GM12873 (cell line): Measurements from ENCODE around the gene CTBP2.

Experiments
- CTCF ChIP-seq: IDR thresholded peaks from 2 replicates; pipeline ENCODE4 v1.5.1; 2012; ENCODE audit warnings: low read depth, mild to moderate bottlenecking, moderate library complexity, low read length, control low read depth; ENCODE audit not compliant: insufficient read depth; ENCODE audit errors: missing control alignments

Gene CTBP2

GRCh38 chr10:125095776-125096175 lies 64.6 kb downstream of the CTBP2 start:
- TF ChIP-seq CTCF = no peak

GRCh38 chr10:125095228-125095627 lies 65.1 kb downstream of the CTBP2 start:
- no peak for TF ChIP-seq CTCF

- no peak for TF ChIP-seq CTCF
Measured at GRCh38 chr10:125094806-125095205, 65.6 kb downstream of the CTBP2 start.

GRCh38 chr10:125093974-125094705 lies 66.2 kb downstream of the CTBP2 start:
- TF ChIP-seq CTCF = no peak

- TF ChIP-seq CTCF = no peak
Measured at GRCh38 chr10:125093199-125093973, 67.0 kb downstream of the CTBP2 start.

- no peak for TF ChIP-seq CTCF
Measured at GRCh38 chr10:125092564-125093031, 67.8 kb downstream of the CTBP2 start.

GRCh38 chr10:125091891-125092290 lies 68.5 kb downstream of the CTBP2 start:
- no peak for TF ChIP-seq CTCF
